Measurements from ENCODE around the gene CCDC24.

CCDC24 gene

DNA sequence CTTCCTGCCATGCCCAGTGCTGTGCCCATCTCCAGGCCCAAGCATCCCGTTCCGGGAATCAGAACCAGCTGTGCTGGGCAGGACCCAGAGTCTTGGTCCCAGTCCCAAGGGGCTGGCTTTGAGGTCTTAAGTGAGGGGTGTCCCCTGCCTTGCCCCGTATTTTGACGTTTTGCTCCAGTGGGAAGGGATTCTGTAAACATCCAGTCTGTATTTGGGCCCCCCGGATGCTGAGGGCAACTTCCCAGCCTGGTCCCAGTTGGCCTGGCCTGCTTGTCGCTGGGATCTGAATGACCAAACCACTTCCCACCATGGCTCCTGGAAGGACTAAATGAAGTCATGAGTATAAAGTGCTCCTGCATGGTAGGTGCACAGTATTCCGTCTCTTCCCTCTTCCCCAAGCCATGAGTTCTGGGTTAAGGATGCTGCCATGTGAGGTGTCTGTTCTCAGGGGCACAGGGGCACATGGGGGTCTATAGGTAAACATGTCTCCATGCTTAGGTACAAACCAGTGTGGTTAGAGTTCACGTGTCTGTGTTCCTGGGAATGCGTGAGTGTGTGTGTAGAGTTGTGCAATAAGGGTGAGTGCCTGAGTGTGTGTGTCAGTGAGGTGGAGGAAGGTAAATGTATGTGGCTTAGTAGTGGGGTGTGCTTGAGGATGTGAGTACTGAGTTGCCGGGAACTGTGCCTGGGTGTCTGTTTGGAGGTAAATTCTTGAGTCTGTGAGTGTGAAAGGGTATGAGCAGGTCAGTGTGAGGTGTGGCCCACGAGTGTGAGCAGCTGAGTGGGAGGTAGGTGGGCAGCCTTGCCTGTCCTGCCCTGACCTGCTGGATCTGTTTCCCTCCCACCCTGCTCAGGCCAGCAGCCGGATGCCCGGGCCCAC, 10.9 kb upstream of the CCDC24 start:
- DNase-seq (ENCODE audit: low read depth in 1 of 2, low spot score in 1 of 2), result no peak

DNA sequence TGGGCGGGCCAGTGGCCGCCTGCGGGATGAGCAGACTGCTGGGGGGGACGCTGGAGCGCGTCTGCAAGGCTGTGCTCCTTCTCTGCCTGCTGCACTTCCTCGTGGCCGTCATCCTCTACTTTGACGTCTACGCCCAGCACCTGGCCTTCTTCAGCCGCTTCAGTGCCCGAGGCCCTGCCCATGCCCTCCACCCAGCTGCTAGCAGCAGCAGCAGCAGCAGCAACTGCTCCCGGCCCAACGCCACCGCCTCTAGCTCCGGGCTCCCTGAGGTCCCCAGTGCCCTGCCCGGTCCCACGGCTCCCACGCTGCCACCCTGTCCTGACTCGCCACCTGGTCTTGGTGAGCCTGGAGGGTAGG, 10.3 kb upstream of the CCDC24 start:
- no peak for DNase-seq (ENCODE audit: low read depth in 1 of 2, low spot score in 1 of 2)

DNA sequence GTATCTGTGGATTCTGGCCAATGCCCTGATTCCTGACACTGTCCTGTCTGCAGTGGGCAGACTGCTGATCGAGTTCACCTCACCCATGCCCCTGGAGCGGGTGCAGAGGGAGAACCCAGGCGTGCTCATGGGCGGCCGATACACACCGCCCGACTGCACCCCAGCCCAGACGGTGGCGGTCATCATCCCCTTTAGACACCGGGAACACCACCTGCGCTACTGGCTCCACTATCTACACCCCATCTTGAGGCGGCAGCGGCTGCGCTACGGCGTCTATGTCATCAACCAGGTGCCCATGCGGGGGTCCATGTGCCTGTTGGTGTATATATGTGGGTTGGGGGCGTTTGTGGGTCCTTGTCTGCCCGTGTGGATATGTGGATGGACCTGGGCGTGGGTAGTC, 9.8 kb upstream of the CCDC24 start:
- DNase-seq (ENCODE audit: low read depth in 1 of 2, low spot score in 1 of 2), result no peak

DNA sequence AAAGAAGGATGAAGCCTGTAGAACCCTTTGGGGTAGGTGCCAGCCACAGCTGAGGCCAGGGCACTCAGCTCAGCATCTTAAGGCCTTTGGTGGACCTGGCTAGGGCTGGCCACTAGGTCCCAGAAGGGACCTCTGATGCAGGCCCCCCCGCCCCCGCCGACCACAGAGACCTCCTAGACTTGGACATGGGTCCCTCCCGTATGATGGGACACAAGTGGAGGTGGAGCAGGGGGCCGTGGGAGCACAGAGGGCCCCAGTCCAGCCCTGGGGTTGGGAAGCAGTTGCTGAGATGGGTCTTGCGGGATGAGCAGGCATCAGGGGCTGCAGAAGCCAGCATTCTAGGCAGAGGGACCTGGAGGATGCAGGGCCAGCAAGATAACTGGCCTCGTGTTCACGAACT, 9.2 kb upstream of the CCDC24 start:
- no peak for DNase-seq (ENCODE audit: low read depth in 1 of 2, low spot score in 1 of 2)

DNA sequence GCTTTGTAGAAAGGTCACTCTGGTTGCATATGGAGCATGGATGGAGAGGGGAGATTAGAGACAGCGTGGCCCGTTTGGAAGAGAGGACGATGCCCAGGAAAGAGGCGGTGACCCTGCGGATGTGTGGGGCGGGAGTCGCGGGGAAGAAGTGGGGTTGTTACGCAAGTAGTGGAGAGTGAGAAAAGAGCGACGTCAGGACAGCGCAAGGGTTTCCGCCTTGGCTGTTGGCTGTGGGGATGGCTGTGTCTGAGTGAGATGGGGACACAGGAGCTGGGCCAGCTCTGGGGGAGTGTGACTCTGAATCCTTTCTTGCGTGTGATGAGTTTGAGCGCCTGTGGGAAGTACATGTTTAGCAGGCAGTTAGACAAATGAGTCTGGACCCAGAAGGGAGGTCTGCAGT, 8.6 kb upstream of the CCDC24 start:
- no peak for DNase-seq (ENCODE audit: low read depth in 1 of 2, low spot score in 1 of 2)

DNA sequence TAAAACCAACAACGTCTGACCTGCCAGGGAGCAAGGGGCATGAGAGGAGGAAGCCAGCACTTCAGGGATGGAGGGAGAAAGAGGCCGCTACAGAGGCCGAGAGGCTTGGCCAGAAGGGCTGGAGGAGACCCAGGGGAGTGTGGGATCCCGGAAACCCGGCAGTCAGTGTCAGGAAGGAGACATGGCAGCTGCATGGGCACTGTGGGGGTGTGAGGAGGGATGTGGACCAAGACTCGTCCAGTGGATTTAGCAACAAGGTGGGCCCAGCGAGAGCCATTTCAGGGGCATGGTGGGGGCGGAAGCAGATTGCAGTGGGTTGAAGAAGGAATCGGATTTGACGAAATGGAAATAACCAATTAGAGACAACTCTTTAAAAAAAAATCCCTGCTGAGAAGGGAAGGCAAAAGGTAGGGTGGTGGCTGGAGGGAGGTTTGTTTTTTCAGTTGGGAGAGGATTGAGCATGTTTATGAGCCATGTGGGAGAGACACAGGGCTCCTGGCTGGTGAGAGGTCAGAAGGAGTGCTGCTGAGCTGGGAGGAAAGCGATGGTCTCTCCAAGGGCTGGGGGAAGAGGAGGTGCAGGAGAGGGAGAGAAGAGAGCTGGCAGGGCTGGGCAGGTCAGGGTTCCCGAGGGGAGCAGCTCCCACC, 8.0 kb upstream of the CCDC24 start:
- no peak for DNase-seq (ENCODE audit: low read depth in 1 of 2, low spot score in 1 of 2)

DNA sequence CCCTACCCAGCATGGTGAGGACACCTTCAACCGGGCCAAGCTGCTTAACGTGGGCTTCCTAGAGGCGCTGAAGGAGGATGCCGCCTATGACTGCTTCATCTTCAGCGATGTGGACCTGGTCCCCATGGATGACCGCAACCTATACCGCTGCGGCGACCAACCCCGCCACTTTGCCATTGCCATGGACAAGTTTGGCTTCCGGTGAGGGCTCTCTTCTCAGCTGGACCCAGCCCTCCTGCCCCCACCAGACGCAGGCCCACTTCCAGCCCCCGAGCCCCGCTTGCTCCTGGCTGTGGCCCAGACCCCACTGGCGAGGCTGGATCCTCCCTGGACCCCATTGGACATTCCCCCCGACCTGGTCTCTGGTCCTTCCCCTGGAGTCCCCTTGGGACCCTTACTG, 6.5 kb upstream of the CCDC24 start:
- DNase-seq (ENCODE audit: low read depth in 1 of 2, low spot score in 1 of 2), result no peak

GRCh38 chr1:43985984-43986595, 5.3 kb upstream of the CCDC24 start:
- no peak for DNase-seq (ENCODE audit: low read depth in 1 of 2, low spot score in 1 of 2)

- DNase-seq (ENCODE audit: low read depth in 1 of 2, low spot score in 1 of 2), result no peak
Observed at GRCh38 chr1:43986712-43987111, 4.7 kb upstream of the CCDC24 start.

- DNase-seq (ENCODE audit: low read depth in 1 of 2, low spot score in 1 of 2), result no peak
Observed at GRCh38 chr1:43987159-43987902, 4.1 kb upstream of the CCDC24 start.

GRCh38 chr1:43990271-43991199, 864 bp upstream of the CCDC24 start:
- no peak for DNase-seq (ENCODE audit: low read depth in 1 of 2, low spot score in 1 of 2)

DNA sequence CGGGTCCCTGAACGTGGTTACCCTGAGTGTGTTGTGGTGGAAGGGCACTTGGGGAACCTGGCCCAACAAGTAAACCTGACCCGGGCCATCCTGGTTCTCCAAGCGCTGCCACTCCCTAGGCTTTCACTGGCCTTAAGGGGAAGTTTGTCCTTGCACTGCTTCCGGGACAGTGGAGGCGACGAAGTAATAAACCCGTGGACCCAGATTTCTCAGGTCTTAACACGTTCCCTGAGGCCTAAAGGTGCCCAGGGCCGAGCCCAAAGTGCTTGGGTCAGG, 261 bp upstream of the CCDC24 start:
- DNase-seq (ENCODE audit: low read depth in 1 of 2, low spot score in 1 of 2), result no peak

GRCh38 chr1:43992232-43992995, 1.0 kb downstream of the CCDC24 start:
- DNase-seq (ENCODE audit: low read depth in 1 of 2, low spot score in 1 of 2), result no peak

DNA sequence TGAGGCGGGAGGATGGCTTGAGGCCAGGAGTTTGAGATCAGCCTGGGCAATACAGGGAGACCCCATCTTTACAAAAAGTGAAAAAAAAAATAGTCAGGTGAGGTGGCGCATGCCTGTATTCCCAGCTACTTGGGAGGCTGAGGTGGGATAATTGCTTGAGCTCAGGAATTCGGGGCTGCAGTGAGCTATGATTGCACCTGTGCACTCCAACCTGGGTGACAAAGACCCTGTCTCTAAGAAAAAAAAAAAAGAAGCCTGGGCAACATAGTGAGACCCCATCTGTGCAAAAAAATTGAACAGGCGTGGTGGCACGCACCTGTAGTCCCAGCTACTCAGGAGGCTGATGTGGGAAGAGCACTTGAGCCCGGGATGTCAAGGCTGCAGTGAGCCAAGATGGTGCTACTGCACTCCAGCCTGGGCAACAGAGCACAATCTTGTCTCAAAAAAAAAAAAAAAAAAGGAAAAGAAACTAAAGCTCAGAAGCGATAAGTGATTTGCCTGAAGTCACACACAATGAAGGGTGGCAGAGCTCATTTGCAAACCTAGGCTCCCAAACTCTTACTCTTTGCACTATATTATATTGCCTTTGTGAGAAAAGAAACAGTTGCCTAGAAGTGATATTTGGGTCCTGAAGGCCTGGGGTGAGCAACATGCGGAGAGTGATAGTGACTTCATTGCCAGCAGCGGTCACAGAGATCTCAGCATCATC, 2.0 kb downstream of the CCDC24 start:
- DNase-seq (ENCODE audit: low read depth in 1 of 2, low spot score in 1 of 2), result no peak

- DNase-seq (ENCODE audit: low read depth in 1 of 2, low spot score in 1 of 2), result no peak
Observed at GRCh38 chr1:43994071-43994470, 2.7 kb downstream of the CCDC24 start.

DNA sequence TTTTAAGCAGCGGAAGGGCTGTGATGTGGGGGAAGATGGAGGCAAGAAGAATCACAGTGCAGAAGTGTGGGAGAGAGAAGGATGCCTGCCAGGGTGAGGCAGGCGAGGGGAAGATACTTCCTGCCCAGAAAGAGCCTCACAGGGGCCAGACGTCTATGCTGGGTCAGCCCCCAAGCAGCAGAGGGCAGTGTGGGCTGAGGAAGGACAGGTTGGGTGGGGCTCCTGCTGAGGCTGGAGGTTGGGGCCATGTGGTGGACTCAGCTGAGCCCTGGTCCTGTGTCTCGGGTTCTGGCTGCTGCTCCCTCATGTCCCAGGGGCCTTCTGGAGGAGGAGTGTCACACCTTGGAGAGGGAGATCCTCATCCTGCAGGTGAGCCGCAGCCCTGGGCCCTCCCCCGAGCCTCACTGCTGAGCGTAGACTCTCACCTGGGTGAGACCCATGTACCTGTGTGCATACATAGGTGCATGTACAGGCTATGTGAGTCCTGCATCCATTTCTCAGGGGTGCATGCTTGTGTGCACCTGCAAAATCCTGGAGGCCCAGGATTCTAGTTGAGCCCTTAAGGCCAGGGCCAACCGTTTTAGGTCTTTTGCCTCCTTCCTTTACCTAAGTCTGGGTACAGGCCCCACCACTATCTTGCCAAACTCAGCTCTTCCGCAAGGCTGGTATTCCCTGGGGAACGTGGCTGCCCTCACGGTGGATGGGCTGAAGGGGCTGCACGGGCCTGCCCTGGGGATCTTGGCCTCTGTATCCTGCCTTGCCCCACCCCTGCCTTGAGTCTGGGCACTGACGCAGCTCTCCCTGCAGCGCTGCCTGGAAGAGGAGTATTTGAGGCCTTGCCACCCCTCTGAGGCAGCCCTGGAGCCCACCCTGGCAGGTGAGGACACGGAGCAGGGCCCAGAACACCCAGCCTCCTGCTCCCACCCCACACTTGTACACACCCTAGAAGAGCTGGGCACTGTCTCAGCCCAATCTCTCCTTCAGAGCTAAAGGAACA, 3.7 kb downstream of the CCDC24 start:
- DNase-seq (ENCODE audit: low read depth in 1 of 2, low spot score in 1 of 2), result no peak

DNA sequence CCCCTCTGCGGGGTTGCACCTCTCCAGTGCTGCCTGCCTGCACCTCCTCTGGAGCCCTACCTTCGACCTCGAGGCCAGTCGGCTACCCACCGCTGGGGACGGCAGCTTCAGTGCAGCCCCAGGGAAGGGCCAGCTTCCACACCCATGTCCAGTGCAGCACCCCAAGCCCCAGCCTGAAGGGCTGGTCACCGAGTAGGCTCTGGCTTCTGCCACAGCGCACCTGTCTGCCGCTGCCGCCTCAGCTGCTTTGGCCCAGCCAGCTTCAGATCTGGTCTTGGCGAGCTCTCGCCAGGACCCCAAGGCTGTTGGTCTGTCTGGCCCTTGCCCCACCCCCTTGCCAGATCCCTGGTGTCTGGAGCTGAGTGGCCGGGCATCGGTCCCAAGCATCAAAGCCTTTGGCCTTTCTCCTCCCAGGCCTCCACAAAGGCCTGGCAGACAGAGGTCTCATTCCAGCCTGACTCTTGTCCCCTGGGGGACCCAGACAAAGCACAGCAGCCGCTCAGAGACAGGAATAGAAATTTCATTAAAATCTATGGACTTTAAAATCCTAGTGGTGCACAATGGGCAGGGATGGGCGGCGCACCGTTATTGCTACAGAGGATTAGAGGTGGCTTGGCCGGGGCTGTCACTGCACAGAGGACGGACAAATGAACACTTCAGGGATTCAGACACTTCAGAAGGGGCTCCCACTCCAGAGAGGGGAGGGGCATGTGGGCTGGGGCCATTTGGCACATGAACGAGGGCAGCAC, 4.8 kb downstream of the CCDC24 start:
- DNase-seq (ENCODE audit: low read depth in 1 of 2, low spot score in 1 of 2), result no peak

DNA sequence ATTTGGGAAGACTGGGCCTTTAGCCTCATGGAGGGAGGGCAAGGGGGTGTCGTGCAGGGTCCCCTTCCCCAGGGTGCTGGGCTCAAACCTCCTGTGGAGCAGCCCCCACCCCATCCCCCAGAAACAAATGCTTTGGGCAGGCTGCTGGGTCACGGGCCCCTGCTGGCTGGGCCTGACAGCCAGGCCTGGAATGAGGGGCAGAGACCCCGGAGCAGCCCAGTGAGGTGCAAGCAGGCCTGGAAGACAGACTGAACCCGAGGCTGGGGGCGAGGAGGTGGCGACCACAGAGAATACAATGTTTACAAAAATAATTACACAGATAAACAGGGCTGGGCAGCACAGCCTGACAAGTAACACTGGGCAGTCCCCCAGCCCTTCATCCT, 5.3 kb downstream of the CCDC24 start:
- DNase-seq (ENCODE audit: low read depth in 1 of 2, low spot score in 1 of 2), result no peak

Measured in activated T-helper 1 cell treated with anti-CD3 and anti-CD28 coated beads, Interleukin-2, amount 50 U/mL, for 16 hours (primary cell).